GM18907 (cell line): ENCODE results near the gene IFNL3.
"Not testable (repeated sequence)": the region's sequence is repeated elsewhere in the genome, so short reads cannot be mapped to it uniquely, and the experiment has no call there.

ENCODE experiments used
- ATAC-seq: cut with Tn5 transposase; IDR thresholded peaks from one replicate; pipeline ENCODE4 v1.9.1; 2021; ENCODE audit warnings: mild to moderate bottlenecking, moderate library complexity; ENCODE audit not compliant: unreplicated experiment

Gene IFNL3

DNA sequence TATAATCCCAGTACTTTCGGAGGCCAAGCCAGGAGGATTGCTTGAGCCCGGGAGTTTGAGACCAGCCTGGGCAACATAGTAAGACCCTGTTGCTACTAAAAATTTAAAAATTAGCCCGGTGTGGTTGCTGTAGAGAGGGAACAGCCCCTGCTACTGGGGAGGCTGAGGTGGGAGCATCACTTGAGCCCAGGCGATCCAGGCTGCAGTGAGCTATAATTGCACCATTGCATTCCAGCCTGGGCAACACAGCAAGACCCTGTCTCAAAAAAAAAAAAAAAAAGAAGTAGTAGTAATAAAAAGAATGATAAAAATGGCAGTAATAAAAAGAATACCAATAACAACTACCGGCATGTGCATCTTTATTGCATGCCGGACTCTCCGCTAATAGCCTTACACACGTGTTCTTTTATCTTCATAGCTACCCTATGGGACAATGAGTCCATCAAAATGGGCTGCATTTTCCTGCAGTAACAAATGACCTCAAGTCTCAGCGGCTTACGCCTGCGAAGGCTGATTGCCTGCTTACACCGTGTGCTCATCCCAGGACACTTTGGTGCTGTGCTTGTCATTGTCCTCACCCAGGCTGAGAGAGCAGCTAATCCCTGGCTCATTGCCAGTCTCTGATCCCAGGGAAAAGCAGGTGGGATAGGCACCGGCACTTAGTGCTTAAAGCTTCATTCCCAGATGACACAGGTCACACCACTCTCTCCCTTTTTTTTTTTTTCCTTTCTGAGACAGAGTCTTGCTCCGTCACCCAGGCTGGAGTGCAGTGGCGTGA lies 26.4 kb downstream of the IFNL3 start:
- ATAC-seq, result no peak

DNA sequence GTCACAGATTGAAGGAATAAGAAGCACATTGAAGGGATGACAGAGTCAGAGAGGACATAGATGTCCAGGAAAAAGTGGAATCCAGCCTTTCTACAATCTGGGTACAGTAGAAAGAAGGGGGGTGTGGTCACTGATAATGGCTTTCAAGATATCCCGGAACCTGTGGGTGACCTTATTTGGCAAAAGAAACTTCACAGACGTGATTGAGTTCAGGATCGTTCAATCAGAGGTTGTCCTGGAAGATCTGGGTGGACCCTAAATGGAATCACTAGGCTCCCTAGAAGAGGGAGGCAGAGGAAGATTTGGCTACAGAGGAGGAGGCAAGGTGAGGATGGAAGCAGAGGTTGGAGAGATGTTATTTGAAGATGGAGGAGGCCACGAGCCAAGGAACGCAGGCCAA lies 27.7 kb downstream of the IFNL3 start:
- no peak for ATAC-seq

DNA sequence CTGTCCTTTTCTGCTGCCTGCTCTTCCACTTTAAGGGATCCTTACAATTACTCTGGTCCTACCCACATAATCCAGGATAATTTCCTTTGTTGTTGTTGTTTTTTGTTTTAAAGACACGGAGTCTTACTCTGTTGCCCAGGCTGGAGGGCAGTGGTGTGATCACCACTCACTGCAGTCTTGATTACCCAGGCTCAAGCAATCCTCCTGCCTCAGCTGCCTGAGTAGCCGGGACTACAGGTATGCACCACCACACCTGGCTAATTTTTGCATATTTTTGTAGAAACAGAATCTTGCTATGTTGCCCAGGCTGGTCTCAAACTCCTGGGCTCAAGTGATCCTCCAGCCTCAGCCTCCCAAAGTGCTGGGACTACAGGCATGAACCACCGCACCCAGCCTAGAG lies 29.5 kb downstream of the IFNL3 start:
- not testable (repeated sequence) for ATAC-seq

- ATAC-seq, result no peak
Observed at GRCh38 chr19:39212375-39212742, 32.4 kb downstream of the IFNL3 start.

GRCh38 chr19:39211731-39212374 lies 33.0 kb downstream of the IFNL3 start:
- ATAC-seq, result no peak

GRCh38 chr19:39209196-39209595 lies 35.6 kb downstream of the IFNL3 start:
- no peak for ATAC-seq

- ATAC-seq, result no peak
Observed at GRCh38 chr19:39208175-39208795, 36.5 kb downstream of the IFNL3 start.

- no peak for ATAC-seq
Observed at GRCh38 chr19:39207293-39207836, 37.4 kb downstream of the IFNL3 start.

DNA sequence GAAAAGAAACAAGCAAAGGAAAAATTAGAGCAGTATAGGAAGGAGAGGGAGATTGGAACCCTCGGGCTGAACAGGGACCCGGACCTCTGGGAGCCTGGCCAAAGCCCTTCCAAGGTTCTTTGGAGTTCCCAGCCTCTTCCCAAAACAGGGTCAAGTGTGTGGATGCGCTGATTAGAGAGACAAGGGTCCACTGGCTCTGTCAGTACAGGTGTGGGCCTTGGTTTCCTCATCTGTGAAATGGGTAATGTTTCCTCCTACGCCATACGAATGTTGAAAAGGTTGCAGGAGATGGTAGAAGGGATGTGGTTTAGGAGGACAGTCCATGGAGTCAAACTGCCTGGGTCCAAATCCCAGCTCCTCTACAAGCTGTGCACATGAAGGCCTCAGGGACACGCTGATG lies 38.7 kb downstream of the IFNL3 start:
- no peak for ATAC-seq

- ATAC-seq, result no peak
Observed at GRCh38 chr19:39205449-39205764, 39.4 kb downstream of the IFNL3 start.

- ATAC-seq, result no peak
Observed at GRCh38 chr19:39203372-39204341, 41.1 kb downstream of the IFNL3 start, which contains the start of gene SYCN. Gene SYCN, minus strand, starts transcription at chr19:39204263. Its CDS starts 9 bp downstream, at chr19:39204254.

DNA sequence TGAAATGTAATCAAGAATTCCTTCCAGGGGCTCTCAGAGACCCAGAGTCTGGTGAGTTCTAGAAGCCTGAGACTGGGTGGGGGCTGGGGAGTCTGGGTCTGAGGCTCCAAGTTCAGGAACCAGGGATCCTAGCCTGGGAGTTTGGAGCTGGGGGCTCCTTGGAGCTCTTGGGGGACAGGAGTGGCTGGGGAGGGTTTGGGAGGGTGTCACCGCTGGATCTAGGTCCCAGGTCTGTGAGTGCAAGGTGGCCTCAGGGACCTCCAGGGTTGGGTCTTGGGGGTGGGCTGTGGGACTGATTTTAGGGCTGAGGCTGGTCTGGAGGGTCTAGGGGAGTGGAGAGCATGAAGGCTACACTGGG lies 41.8 kb downstream of the IFNL3 start:
- no peak for ATAC-seq

DNA sequence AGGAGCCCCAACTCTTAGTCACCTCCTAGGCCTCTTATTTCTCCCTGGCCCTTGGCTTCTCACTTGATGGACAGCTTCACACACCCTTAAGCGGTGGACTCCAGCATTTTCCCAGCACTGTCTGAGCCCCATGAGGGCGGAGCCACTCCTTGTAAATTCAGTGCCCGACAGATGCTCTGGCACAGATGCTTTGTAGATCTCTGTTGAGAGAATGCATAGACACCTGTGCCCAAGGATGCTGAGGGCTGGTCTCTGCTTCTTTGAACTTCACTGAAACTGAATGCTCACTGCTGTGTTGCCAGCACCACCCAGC lies 44.0 kb downstream of the IFNL3 start:
- ATAC-seq, result no peak

DNA sequence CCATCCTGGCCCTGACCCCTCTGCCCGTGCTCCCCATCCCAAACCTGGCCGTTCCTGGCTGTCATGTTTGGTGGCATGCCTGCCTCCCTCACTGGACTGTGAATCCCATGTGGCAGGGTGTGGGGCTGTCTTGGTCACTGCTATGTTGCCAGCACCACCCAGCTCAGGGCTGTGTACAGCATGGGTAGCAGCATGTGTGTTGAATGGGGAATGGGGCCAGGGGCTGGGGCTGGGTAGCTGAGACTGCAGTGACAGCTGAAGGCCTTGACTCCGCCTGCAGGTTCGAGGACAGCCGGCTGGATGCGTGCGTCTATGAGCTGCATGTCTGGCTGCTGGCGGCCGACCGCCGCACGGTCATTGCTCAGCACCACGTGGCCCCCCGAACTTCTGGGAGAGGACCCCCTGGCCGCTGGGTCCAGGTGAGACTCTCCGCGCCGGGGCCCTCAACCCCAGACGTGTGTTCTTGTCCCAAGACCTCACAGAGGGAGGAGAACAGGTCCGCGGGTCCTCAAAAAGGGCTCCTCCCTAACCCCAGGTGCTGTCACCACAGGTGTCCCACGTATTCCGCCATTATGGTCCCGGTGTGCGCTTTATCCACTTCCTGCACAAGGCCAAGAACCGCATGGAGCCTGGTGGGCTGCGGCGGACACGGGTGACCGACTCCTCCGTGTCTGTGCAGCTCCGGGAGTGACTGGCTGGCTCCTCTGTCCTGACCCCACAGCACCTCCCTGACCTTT lies 44.6 kb downstream of the IFNL3 start:
- ATAC-seq, result no peak

- ATAC-seq, result no peak
Observed at GRCh38 chr19:39199025-39199424, 45.8 kb downstream of the IFNL3 start.

DNA sequence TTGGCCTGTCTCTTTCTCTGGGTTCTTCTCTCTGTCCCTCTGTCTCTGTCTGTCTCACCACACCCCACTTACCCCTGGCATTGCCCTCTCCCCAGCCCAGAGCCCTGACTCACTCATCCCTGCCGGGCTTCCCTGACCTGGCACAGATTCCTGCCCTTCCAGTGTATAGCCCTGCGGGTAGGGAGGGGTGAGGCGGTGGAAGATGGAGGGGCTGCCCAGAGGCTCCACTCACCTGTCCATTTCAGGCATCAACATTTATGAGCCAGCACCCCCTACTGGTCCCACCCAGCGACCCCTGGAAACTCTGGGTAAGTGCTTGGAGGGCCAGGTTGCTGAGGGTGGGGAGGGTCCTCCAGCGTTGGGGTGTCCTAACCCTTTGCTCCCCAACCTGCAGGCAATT lies 47.0 kb downstream of the IFNL3 start:
- ATAC-seq, result no peak

- ATAC-seq, result no peak
Observed at GRCh38 chr19:39196860-39197562, 47.8 kb downstream of the IFNL3 start, which contains the start of gene NCCRP1. Gene NCCRP1, plus strand, starts transcription at chr19:39196964. Its CDS starts 19 bp downstream, at chr19:39196983.

GRCh38 chr19:39196320-39196719 lies 48.5 kb downstream of the IFNL3 start:
- ATAC-seq, result no peak

DNA sequence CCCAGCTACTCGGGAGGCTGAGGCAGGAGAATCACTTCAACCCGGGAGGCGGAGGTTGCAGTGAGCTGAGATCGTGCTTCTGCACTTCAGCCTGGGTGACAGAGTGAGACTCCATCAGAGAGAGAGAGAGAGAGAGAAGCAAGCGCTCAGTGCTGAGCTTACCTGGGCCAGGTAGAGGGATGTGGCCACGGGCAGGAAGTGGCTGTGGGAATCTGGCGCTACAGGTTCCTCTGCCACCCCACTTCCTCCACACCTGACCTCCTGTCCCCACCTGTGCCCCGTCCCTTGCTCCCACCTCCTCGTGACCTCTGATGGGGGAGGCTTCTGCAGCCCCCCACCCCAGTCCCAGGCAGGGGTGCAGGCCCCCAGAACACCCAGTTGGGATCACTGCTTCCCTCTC lies 49.1 kb downstream of the IFNL3 start:
- ATAC-seq, result no peak
